ENCODE data around the gene SNAI1. TPM values are rescaled to one million over a fixed set of nuclear protein-coding genes. Genes with fewer than 3 reads are reported as not detected.

Gene SNAI1
- total and polyA plus RNA-seq, 11 donors = 0.37 to 6.7 (median 1.6) TPM

GRCh38 chr20:49942303-49942702, 40.5 kb upstream of the SNAI1 start:
- no peak overlapping the region for H3K27ac ChIP-seq
- peaks cover 8 to 39% (median 24%) of the 10 kb centered on the region in 12 donors for H3K4me1 ChIP-seq
- 71 to 82% (median 74%) methylated on average over 3 of the region's 3 CpGs for WGBS, 4 donors
- ATAC-seq (no peak), DNase-seq (no peak)
- H3K36me3 ChIP-seq = peaks cover 0 to 81% (median 72%) of the 10 kb centered on the region in 9 donors
- H3K27me3 ChIP-seq = no peaks in the 10 kb centered on the region
- H3K9me3 ChIP-seq = no peaks in the 10 kb centered on the region
- intact Hi-C loops (cut with DNase I) = no loop called here
- H3K4me3 ChIP-seq = no peak overlapping the region
- TF ChIP-seq, protein P1, sequence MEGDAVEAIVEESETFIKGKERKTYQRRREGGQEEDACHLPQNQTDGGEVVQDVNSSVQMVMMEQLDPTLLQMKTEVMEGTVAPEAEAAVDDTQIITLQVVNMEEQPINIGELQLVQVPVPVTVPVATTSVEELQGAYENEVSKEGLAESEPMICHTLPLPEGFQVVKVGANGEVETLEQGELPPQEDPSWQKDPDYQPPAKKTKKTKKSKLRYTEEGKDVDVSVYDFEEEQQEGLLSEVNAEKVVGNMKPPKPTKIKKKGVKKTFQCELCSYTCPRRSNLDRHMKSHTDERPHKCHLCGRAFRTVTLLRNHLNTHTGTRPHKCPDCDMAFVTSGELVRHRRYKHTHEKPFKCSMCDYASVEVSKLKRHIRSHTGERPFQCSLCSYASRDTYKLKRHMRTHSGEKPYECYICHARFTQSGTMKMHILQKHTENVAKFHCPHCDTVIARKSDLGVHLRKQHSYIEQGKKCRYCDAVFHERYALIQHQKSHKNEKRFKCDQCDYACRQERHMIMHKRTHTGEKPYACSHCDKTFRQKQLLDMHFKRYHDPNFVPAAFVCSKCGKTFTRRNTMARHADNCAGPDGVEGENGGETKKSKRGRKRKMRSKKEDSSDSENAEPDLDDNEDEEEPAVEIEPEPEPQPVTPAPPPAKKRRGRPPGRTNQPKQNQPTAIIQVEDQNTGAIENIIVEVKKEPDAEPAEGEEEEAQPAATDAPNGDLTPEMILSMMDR (IDR thresholded peaks at IDR 0.05) = no peak
- no peak for TF ChIP-seq POLR2A (IDR thresholded peaks at IDR 0.05)

DNA sequence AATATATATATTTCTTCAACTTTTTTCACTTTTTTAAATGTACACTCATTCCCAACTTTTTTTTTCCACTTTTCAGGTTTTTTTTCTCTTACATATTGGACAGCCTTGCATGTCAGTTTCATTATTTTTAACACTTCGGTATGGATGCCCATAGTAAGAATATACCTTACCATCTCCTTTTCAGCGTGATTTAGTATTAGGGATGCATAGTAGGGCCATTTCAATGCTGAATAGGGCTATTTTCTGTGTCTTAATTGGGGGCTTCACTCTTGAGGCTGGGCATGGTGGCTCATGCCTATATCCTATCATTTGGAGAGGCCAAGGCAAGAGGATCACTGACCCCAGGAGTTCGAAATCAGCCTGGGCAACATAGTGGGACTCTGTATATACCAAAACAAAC, 39.8 kb upstream of the SNAI1 start:
- intact Hi-C loops (cut with DNase I) = no loop called here
- no peak for TF ChIP-seq POLR2A (IDR thresholded peaks at IDR 0.05)
- TF ChIP-seq, protein P1 (IDR thresholded peaks at IDR 0.05) = no peak
- peaks cover 0 to 84% (median 75%) of the 10 kb centered on the region in 9 donors for H3K36me3 ChIP-seq
- H3K9me3 ChIP-seq = no peaks in the 10 kb centered on the region
- 95 to 98% (median 96%) methylated on average over 3 of the region's 3 CpGs for WGBS, 4 donors
- H3K4me3 ChIP-seq = no peak overlapping the region
- DNase-seq = no peak
- H3K27ac ChIP-seq = no peak overlapping the region
- no peaks in the 10 kb centered on the region for H3K27me3 ChIP-seq
- H3K4me1 ChIP-seq = peaks cover 2 to 33% (median 17%) of the 10 kb centered on the region in 12 donors
- ATAC-seq = no peak

- intact Hi-C loops (cut with DNase I) = no loop called here
- H3K4me1 ChIP-seq = peaks cover 0 to 12% (median 0%) of the 10 kb centered on the region in 12 donors
- peaks cover 0 to 94% (median 90%) of the 10 kb centered on the region in 9 donors for H3K36me3 ChIP-seq
- no peaks in the 10 kb centered on the region for H3K27me3 ChIP-seq
- TF ChIP-seq POLR2A (IDR thresholded peaks at IDR 0.05) = no peak
- TF ChIP-seq, protein P1 (IDR thresholded peaks at IDR 0.05) = no peak
- H3K4me3 ChIP-seq = no peak overlapping the region
- H3K9me3 ChIP-seq = no peaks in the 10 kb centered on the region
- 63 to 81% (median 71%) methylated on average over 3 of the region's 3 CpGs for WGBS, 4 donors
- no peak for DNase-seq
- no peak for ATAC-seq
- H3K27ac ChIP-seq = no peak overlapping the region
Measured at GRCh38 chr20:49945306-49945700, 37.5 kb upstream of the SNAI1 start.

- no peaks in the 10 kb centered on the region for H3K9me3 ChIP-seq
- no peak for DNase-seq
- peaks cover 0 to 9% (median 0%) of the 10 kb centered on the region in 12 donors for H3K4me1 ChIP-seq
- H3K36me3 ChIP-seq = peaks cover 0 to 96% (median 94%) of the 10 kb centered on the region in 9 donors
- H3K27ac ChIP-seq = no peak overlapping the region
- ATAC-seq = no peak
- intact Hi-C loops (cut with DNase I) = no loop called here
- H3K27me3 ChIP-seq = no peaks in the 10 kb centered on the region
- WGBS, 4 donors = 94 to 98% (median 96%) methylated on average over 9 to 10 of the region's 10 CpGs
- TF ChIP-seq, protein P1 (IDR thresholded peaks at IDR 0.05) = no peak
- TF ChIP-seq POLR2A (IDR thresholded peaks at IDR 0.05) = no peak
- H3K4me3 ChIP-seq = no peak overlapping the region
Measured at GRCh38 chr20:49945701-49946477, 36.9 kb upstream of the SNAI1 start.
